ENCODE results near the gene LRRC8C. TPM values are rescaled to one million over a fixed set of nuclear protein-coding genes. Genes with fewer than 3 reads are reported as not detected.
A peak's percentile ranks its signal among the peaks of the same experiment; 100 is the strongest.

Gene LRRC8C
- total RNA-seq, 1 donor from 2014 or later: 5.2 TPM

GRCh38 chr1:89762779-89763648 lies 130.1 kb downstream of the LRRC8C start:
- peak; percentile 86 for DNase-seq (ENCODE audit: extremely low spot score, unreplicated experiment)
- Mint-ChIP-seq H3K9me3 (no peaks in the 10 kb centered on the region), H3K27me3 (peaks cover 41% of the 10 kb centered on the region), H3K27ac (peak overlapping the region; percentile 38), H3K4me1 (ENCODE audit: unreplicated experiment) (peaks cover 22% of the 10 kb centered on the region), H3K4me3 (peak overlapping the region; percentile 91), H3K36me3 (no peaks in the 10 kb centered on the region)
- peak; percentile 100 for TF ChIP-seq CTCF (conservative IDR thresholded peaks at IDR 0.05)

- Mint-ChIP-seq H3K27ac (no peak overlapping the region), H3K9me3 (no peaks in the 10 kb centered on the region), H3K4me1 (ENCODE audit: unreplicated experiment) (peaks cover 17% of the 10 kb centered on the region), H3K27me3 (peaks cover 41% of the 10 kb centered on the region), H3K4me3 (peak overlapping the region; percentile 91), H3K36me3 (no peaks in the 10 kb centered on the region)
- DNase-seq (ENCODE audit: extremely low spot score, unreplicated experiment): no peak
- no peak for TF ChIP-seq CTCF (conservative IDR thresholded peaks at IDR 0.05)
Measured at GRCh38 chr1:89763649-89763986, 130.7 kb downstream of the LRRC8C start.

- no peaks in the 10 kb centered on the region for H3K36me3 Mint-ChIP-seq
- H3K27ac Mint-ChIP-seq: no peak overlapping the region
- peaks cover 41% of the 10 kb centered on the region for H3K27me3 Mint-ChIP-seq
- no peak overlapping the region for H3K4me3 Mint-ChIP-seq
- peaks cover 17% of the 10 kb centered on the region for H3K4me1 Mint-ChIP-seq (ENCODE audit: unreplicated experiment)
- no peak for DNase-seq (ENCODE audit: extremely low spot score, unreplicated experiment)
- H3K9me3 Mint-ChIP-seq: no peaks in the 10 kb centered on the region
- TF ChIP-seq CTCF (conservative IDR thresholded peaks at IDR 0.05): no peak
Measured at GRCh38 chr1:89765774-89766173, 132.9 kb downstream of the LRRC8C start.

GRCh38 chr1:89767618-89768017 lies 134.7 kb downstream of the LRRC8C start:
- Mint-ChIP-seq H3K27me3 (peaks cover 31% of the 10 kb centered on the region), H3K4me1 (ENCODE audit: unreplicated experiment) (peaks cover 13% of the 10 kb centered on the region)

More at GRCh38 chr1:89767618-89768017, 134.7 kb downstream of the LRRC8C start:
- H3K4me3 Mint-ChIP-seq: no peak overlapping the region
- H3K9me3 Mint-ChIP-seq: no peaks in the 10 kb centered on the region
- no peak for TF ChIP-seq CTCF (conservative IDR thresholded peaks at IDR 0.05)
- DNase-seq (ENCODE audit: extremely low spot score, unreplicated experiment): no peak
- no peaks in the 10 kb centered on the region for H3K36me3 Mint-ChIP-seq
- no peak overlapping the region for H3K27ac Mint-ChIP-seq

Other genes starting within 250 kb of the LRRC8C start
- gene LRRC8B, start 108.3 kb upstream of the LRRC8C start, total RNA-seq (ENCODE audit: low replicate concordance): 12.2 and 13.1 TPM in 2 replicates
- 31.1 and 31.9 TPM in 2 replicates for gene LRRC8D, start 187.9 kb downstream of the LRRC8C start, total RNA-seq (ENCODE audit: low replicate concordance)